GM19023 (cell line): ENCODE data around the gene PMPCA.

ENCODE experiments used
- ATAC-seq: cut with Tn5 transposase; IDR thresholded peaks from one replicate; pipeline ENCODE4 v1.9.1; 2021; ENCODE audit warnings: mild to moderate bottlenecking, moderate library complexity; ENCODE audit not compliant: unreplicated experiment

PMPCA gene

GRCh38 chr9:136372561-136373299 lies 37.7 kb upstream of the PMPCA start:
- ATAC-seq: no peak

- ATAC-seq: no peak
Observed at GRCh38 chr9:136373300-136374182, 36.9 kb upstream of the PMPCA start, which contains the start of gene CARD9. CARD9 (minus strand) TSS chr9:136373669; CDS start chr9:136372078, 1,591 bp downstream.

GRCh38 chr9:136374183-136374575 lies 36.3 kb upstream of the PMPCA start:
- no peak for ATAC-seq

- no peak for ATAC-seq
Observed at GRCh38 chr9:136375096-136375495, 35.4 kb upstream of the PMPCA start.

- ATAC-seq: no peak
Observed at GRCh38 chr9:136376457-136376856, 34.0 kb upstream of the PMPCA start.

- no peak for ATAC-seq
Observed at GRCh38 chr9:136377341-136378169, 32.9 kb upstream of the PMPCA start.

- ATAC-seq: no peak
Observed at GRCh38 chr9:136378170-136379002, 32.1 kb upstream of the PMPCA start.

- no peak for ATAC-seq
Observed at GRCh38 chr9:136379003-136379287, 31.5 kb upstream of the PMPCA start.

- ATAC-seq: no peak
Observed at GRCh38 chr9:136379401-136379800, 31.1 kb upstream of the PMPCA start.

GRCh38 chr9:136379891-136380290 lies 30.6 kb upstream of the PMPCA start:
- no peak for ATAC-seq

- no peak for ATAC-seq
Observed at GRCh38 chr9:136380381-136380780, 30.1 kb upstream of the PMPCA start.

GRCh38 chr9:136381311-136381710 lies 29.1 kb upstream of the PMPCA start:
- no peak for ATAC-seq

- ATAC-seq: no peak
Observed at GRCh38 chr9:136381966-136382513, 28.4 kb upstream of the PMPCA start.

GRCh38 chr9:136383436-136383835 lies 27.0 kb upstream of the PMPCA start:
- ATAC-seq: no peak

- ATAC-seq: no peak
Observed at GRCh38 chr9:136385015-136385414, 25.4 kb upstream of the PMPCA start.

GRCh38 chr9:136386018-136386417 lies 24.4 kb upstream of the PMPCA start:
- ATAC-seq: no peak

- ATAC-seq: no peak
Observed at GRCh38 chr9:136387217-136387616, 23.2 kb upstream of the PMPCA start.

- no peak for ATAC-seq
Observed at GRCh38 chr9:136389396-136389795, 21.1 kb upstream of the PMPCA start.

- ATAC-seq: no peak
Observed at GRCh38 chr9:136391737-136392537, 18.5 kb upstream of the PMPCA start.
